K562 (cell line): Measurements from ENCODE around the gene ZNF335. TPM values are rescaled to one million over a fixed set of nuclear protein-coding genes. Genes with fewer than 3 reads are reported as not detected.
A peak's percentile ranks its signal among the peaks of the same experiment; 100 is the strongest.

Source experiments
- CHD2 ChIP-seq: IDR thresholded peaks from 2 replicates; pipeline ENCODE4 v1.6.1; 2011; ENCODE audit warnings: low read depth, low read length
- FUS ChIP-seq: fragments of 200-400 bp; formaldehyde crosslinking; optimal IDR thresholded peaks from 2 replicates; pipeline ENCODE3; 2017; ENCODE audit warnings: low read depth, low read length
- GATA2 ChIP-seq: sonication (generic); formaldehyde crosslinking; IDR thresholded peaks from 2 replicates; pipeline ENCODE4 v1.4.0; 2020; ENCODE audit warnings: mild to moderate bottlenecking, missing genetic modification reagents
- HDGF ChIP-seq: fragments of 450-650 bp; IDR thresholded peaks from 2 replicates; pipeline ENCODE4 v1.6.1; 2016
- HNRNPK ChIP-seq: fragments of 200-400 bp; formaldehyde crosslinking; IDR thresholded peaks from one replicate; pipeline ENCODE4 v1.6.1; 2018; ENCODE audit warnings: mild to moderate bottlenecking, low read depth, low read length; ENCODE audit not compliant: poor library complexity, severe bottlenecking
- IFI16 ChIP-seq: fragments of 250-450 bp; sonication (Bioruptor Pico); IDR thresholded peaks from 2 replicates; pipeline ENCODE4 v2.1.2; 2022; ENCODE audit warnings: mild to moderate bottlenecking, inconsistent platforms
- KDM2B ChIP-seq: fragments of 250-450 bp; sonication (Bioruptor Pico); IDR thresholded peaks from 2 replicates; pipeline ENCODE4 v1.8.0; 2021; ENCODE audit warnings: mild to moderate bottlenecking, moderate library complexity
- KLF10 ChIP-seq: fragments of 250-450 bp; sonication (Bioruptor Pico); IDR thresholded peaks from 2 replicates; pipeline ENCODE4 v1.6.1; 2021; ENCODE audit warnings: matching md5 sums
- NBN ChIP-seq: fragments of 450-650 bp; IDR thresholded peaks from 2 replicates; pipeline ENCODE4 v1.6.1; 2016; ENCODE audit warnings: low read depth, mild to moderate bottlenecking
- NCOR1 ChIP-seq: fragments of 450-650 bp; IDR thresholded peaks from 2 replicates; pipeline ENCODE4 v1.6.1; 2016; ENCODE audit warnings: mild to moderate bottlenecking, moderate library complexity
- NFE2 ChIP-seq: IDR thresholded peaks from 2 replicates; pipeline ENCODE4 v1.6.1; 2014; ENCODE audit warnings: antibody characterized with exemption, low read depth
- NFIC ChIP-seq: fragments of 450-650 bp; IDR thresholded peaks from 2 replicates; pipeline ENCODE4 v1.6.1; 2017; ENCODE audit warnings: mild to moderate bottlenecking, inconsistent platforms
- PRMT5 ChIP-seq: sonication (generic); formaldehyde crosslinking; IDR thresholded peaks from 2 replicates; pipeline ENCODE4 v1.5.0; 2020; ENCODE audit warnings: missing genetic modification reagents
- RBM14 ChIP-seq: fragments of 200-400 bp; formaldehyde crosslinking; IDR thresholded peaks from 2 replicates; pipeline ENCODE4 v1.6.1; 2018; ENCODE audit warnings: low read depth, mild to moderate bottlenecking, low read length, moderate library complexity, borderline replicate concordance; ENCODE audit not compliant: insufficient read depth
- RFX7 ChIP-seq: fragments of 250-450 bp; sonication (Bioruptor Pico); IDR thresholded peaks from 2 replicates; pipeline ENCODE4 v1.5.1; 2021; ENCODE audit warnings: mild to moderate bottlenecking
- SETDB1 ChIP-seq: IDR thresholded peaks from one replicate; pipeline ENCODE4 v1.6.1; 2012; ENCODE audit warnings: low read length, control low read depth, inconsistent platforms
- SRSF3 ChIP-seq: fragments of 200-400 bp; formaldehyde crosslinking; IDR thresholded peaks from 2 replicates; pipeline ENCODE4 v1.6.1; 2016; ENCODE audit warnings: mild to moderate bottlenecking, low read length, moderate library complexity; ENCODE audit not compliant: insufficient read depth
- ZKSCAN1 ChIP-seq: fragments of 150-350 bp; IDR thresholded peaks from 2 replicates; pipeline ENCODE4 v1.6.1; 2016; ENCODE audit warnings: low read depth, low read length
- ZNF263 ChIP-seq: sonication (generic); formaldehyde crosslinking; IDR thresholded peaks from 2 replicates; pipeline ENCODE4 v1.8.0; 2022; ENCODE audit warnings: mild to moderate bottlenecking, missing genetic modification reagents, borderline replicate concordance
- ZNF668 ChIP-seq: fragments of 250-450 bp; sonication (Bioruptor Pico); IDR thresholded peaks from 2 replicates; pipeline ENCODE4 v1.8.0; 2022; ENCODE audit warnings: mild to moderate bottlenecking, inconsistent platforms
- ZNF75A ChIP-seq: fragments of 450-650 bp; formaldehyde crosslinking; IDR thresholded peaks from 2 replicates; pipeline ENCODE4 v1.4.0; 2020; ENCODE audit warnings: mild to moderate bottlenecking
- polyA plus RNA-seq, 8 experiments: library from polyadenylated mRNA; depleted of rRNA in 4 of 8; stranded (reverse) in 5 of 8; unstranded in 3 of 8; fragments of >200 nt; fragmentation: Nextera tagmentation in 2 of 8; fragmentation: Illumina TruSeq in 1 of 8; extraction: Ambion mirVana in 2 of 8; extraction: Trizol in 1 of 8; gene quantifications; 2 replicates each; pipeline versions ENCODE4 v1.2.1 to v1.2.3, GENCODE V29; 2011 to 2014; ENCODE audit warnings: inconsistent platforms in 1 of 8, missing spikeins in 1 of 8
- total RNA-seq, 7 experiments: library from RNA; depleted of rRNA in 6 of 7; stranded (reverse); fragments of >200 nt in 6 of 7; fragmentation: Illumina TruSeq in 2 of 7; extraction: Trizol in 2 of 7; gene quantifications; 2 replicates each; pipeline versions ENCODE4 v1.2.1 to v1.2.3, GENCODE V29; 2011 to 2021; ENCODE audit warnings: low replicate concordance in 1 of 7
- TF ChIP-seq, protein P1 (sequence below): sonication (generic); formaldehyde crosslinking; IDR thresholded peaks from 2 replicates; pipeline ENCODE4 v1.8.1; 2023; ENCODE audit warnings: mild to moderate bottlenecking, missing genetic modification reagents
- TF ChIP-seq, protein P2 (sequence below), 2 experiments: fragments of 250-450 bp in 1 of 2; fragments of 450-650 bp in 1 of 2; sonication (Bioruptor Pico) in 1 of 2; IDR thresholded peaks; 2 replicates each; pipeline versions ENCODE4 v1.6.1 to v1.8.0; 2016 to 2021; ENCODE audit warnings: mild to moderate bottlenecking in 2 of 2, moderate library complexity in 2 of 2, missing compliant biosample characterization in 1 of 2, missing genetic modification characterization in 1 of 2
- TF ChIP-seq, protein P3 (sequence below), 2 experiments: fragments of 450-650 bp; IDR thresholded peaks; 2 replicates each; pipeline ENCODE4 v1.6.1; 2018; ENCODE audit warnings: mild to moderate bottlenecking in 2 of 2, low read depth in 1 of 2; ENCODE audit not compliant: partially characterized antibody in 2 of 2
- TF ChIP-seq, protein P4 (sequence below): fragments of 250-450 bp; sonication (Bioruptor Pico); IDR thresholded peaks from 2 replicates; pipeline ENCODE4 v1.8.0; 2021; ENCODE audit warnings: moderate library complexity, mild to moderate bottlenecking, inconsistent platforms

Gene ZNF335
- total and polyA plus RNA-seq, 9 of the 15 experiments (the other 6 are each of a cell fraction or from before 2014, with no cell fraction given): 0.39 to 16.0 (median 7.6) TPM

DNA sequence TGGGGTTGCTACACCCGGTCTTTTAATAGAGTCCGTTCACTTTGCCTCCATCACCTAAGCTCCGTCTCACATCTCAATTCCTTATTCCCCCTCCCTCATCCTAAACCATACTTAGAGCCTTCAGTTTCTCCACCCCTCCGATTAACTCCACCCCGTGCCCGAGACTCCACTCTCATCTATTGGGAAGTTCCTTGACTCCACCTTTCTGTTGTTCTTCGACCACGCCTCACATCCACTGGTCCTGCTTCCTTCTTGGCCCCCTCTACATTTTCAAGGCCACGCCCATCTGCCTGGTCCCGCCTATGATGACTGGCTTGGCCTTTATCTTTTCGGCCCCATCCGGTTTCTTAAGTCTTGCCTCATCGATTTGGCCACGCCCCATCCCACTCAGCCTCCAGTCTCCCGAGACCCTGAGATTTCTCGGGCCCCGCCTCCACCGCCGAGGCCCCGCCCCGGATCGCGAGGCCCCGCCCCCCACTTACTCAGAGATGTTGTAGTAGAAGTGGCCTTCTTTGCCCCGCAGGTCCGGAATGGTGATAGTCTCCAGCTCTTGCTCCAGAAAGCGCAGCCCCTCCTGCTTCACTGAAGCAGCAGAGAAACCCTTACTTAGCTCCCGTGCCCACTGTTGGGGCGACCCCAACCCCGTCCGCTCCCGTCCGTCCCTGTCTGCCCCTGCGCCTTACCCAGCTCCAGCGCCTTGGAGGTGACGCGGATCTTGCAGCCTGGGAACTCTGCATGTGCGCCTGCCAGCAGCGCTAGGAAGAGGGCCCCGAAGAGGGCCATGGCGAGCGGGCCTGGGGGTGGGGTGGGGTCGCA, 61.1 kb downstream of the ZNF335 start (continued):
- TF ChIP-seq NBN (peak; percentile 63), GATA2 (CRISPR knock-in tag) (no peak), SETDB1 (no peak), ZNF263 (no peak), NFIC (peak; percentile 41; the same call in 1 of the 2 replicates), KLF10 (no peak), SRSF3 (no peak), NCOR1 (no peak), ZNF668 (CRISPR knock-in tag) (no peak), HNRNPK (no peak), RBM14 (no peak), RFX7 (no peak), FUS (no peak), IFI16 (CRISPR knock-in tag) (no peak), ZKSCAN1 (no peak), CHD2 (peak; percentile 94), KDM2B (CRISPR knock-in tag) (no peak), PRMT5 (no peak), NFE2 (peak; percentile 86), ZNF75A (CRISPR knock-in tag) (no peak), HDGF (peak; percentile 97)
- TF ChIP-seq, protein P1, sequence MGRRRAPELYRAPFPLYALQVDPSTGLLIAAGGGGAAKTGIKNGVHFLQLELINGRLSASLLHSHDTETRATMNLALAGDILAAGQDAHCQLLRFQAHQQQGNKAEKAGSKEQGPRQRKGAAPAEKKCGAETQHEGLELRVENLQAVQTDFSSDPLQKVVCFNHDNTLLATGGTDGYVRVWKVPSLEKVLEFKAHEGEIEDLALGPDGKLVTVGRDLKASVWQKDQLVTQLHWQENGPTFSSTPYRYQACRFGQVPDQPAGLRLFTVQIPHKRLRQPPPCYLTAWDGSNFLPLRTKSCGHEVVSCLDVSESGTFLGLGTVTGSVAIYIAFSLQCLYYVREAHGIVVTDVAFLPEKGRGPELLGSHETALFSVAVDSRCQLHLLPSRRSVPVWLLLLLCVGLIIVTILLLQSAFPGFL (CRISPR knock-in tag): no peak
- TF ChIP-seq, protein P2, sequence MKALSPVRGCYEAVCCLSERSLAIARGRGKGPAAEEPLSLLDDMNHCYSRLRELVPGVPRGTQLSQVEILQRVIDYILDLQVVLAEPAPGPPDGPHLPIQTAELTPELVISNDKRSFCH (CRISPR knock-in tag; IDR thresholded peaks at IDR 0.05): no peak
- TF ChIP-seq, protein P2 (tag; IDR thresholded peaks at IDR 0.05): no peak
- TF ChIP-seq, protein P3, sequence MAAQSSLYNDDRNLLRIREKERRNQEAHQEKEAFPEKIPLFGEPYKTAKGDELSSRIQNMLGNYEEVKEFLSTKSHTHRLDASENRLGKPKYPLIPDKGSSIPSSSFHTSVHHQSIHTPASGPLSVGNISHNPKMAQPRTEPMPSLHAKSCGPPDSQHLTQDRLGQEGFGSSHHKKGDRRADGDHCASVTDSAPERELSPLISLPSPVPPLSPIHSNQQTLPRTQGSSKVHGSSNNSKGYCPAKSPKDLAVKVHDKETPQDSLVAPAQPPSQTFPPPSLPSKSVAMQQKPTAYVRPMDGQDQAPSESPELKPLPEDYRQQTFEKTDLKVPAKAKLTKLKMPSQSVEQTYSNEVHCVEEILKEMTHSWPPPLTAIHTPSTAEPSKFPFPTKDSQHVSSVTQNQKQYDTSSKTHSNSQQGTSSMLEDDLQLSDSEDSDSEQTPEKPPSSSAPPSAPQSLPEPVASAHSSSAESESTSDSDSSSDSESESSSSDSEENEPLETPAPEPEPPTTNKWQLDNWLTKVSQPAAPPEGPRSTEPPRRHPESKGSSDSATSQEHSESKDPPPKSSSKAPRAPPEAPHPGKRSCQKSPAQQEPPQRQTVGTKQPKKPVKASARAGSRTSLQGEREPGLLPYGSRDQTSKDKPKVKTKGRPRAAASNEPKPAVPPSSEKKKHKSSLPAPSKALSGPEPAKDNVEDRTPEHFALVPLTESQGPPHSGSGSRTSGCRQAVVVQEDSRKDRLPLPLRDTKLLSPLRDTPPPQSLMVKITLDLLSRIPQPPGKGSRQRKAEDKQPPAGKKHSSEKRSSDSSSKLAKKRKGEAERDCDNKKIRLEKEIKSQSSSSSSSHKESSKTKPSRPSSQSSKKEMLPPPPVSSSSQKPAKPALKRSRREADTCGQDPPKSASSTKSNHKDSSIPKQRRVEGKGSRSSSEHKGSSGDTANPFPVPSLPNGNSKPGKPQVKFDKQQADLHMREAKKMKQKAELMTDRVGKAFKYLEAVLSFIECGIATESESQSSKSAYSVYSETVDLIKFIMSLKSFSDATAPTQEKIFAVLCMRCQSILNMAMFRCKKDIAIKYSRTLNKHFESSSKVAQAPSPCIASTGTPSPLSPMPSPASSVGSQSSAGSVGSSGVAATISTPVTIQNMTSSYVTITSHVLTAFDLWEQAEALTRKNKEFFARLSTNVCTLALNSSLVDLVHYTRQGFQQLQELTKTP (IDR thresholded peaks at IDR 0.05; ENCODE audit: low read depth in 1 of 2, partially characterized antibody in 2 of 2): no peak
- TF ChIP-seq, protein P4, sequence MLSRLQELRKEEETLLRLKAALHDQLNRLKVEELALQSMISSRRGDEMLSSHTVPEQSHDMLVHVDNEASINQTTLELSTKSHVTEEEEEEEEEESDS (CRISPR knock-in tag): no peak
